Bronchial epithelial cell (primary cell): Measurements from ENCODE around the gene PBX1. TPM values are rescaled to one million over a fixed set of nuclear protein-coding genes. Genes with fewer than 3 reads are reported as not detected.

Experiments used
- DNase-seq: peaks from one replicate; pipeline ENCODE4 v3.0.0-alpha.2; 2010; ENCODE audit warnings: low read depth
- FAIRE-seq: peaks from 2 replicates; lab custom pipeline; 2011; peaks lifted over from hg19 to GRCh38; lab: Jason Lieb, UNC
- H3K27me3 ChIP-seq: 2 replicates; pipeline ENCODE4 v1.5.1; 2011; ENCODE audit warnings: low read length; ENCODE audit not compliant: control insufficient read depth, insufficient read depth
- H3K36me3 ChIP-seq: 2 replicates; pipeline ENCODE4 v1.5.1; 2011; ENCODE audit warnings: low read length; ENCODE audit not compliant: control insufficient read depth, insufficient read depth
- H3K4me3 ChIP-seq: 2 replicates; pipeline ENCODE4 v1.5.1; 2011; ENCODE audit warnings: mild to moderate bottlenecking, low read depth, low read length, control low read depth
- total RNA-seq: library from RNA; depleted of rRNA; stranded (reverse); fragments of >200 nt; gene quantifications from 2 replicates; pipeline ENCODE4 v1.2.1, GENCODE V29; 2014
- TF ChIP-seq, protein P1 (sequence below): IDR thresholded peaks from 2 replicates; pipeline ENCODE4 v1.5.1; 2011; ENCODE audit warnings: mild to moderate bottlenecking, moderate library complexity, low read length, control low read depth, inconsistent platforms; ENCODE audit not compliant: insufficient read depth, severe bottlenecking

The PBX1 gene
- total RNA-seq, 1 donor from 2014 or later, result 3.2 TPM

DNA sequence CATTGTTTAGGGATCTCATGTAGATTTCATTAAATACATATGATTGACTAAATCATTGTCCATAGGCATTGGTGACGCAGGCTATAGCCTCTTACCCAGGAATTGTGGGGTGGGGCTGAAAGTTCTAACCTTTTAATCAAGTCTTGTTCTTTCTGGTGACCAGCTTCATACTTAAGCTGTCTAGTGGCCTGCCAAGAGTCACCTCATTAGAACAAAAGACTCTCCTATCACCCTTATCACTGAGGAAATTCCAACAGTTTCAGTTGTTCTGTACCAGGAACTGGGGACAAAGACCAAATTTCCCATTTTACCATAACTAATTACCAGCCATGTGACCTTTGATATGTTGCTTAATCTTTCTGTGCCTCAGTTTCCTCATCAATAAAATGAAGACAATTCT, 298.5 kb downstream of the PBX1 start:
- Histone ChIP-seq H3K4me3 (no peak overlapping the region), H3K27me3 (no peaks in the 10 kb centered on the region), H3K36me3 (no peaks in the 10 kb centered on the region)
- FAIRE-seq (no peak), DNase-seq (no peak)
- TF ChIP-seq, protein P1, sequence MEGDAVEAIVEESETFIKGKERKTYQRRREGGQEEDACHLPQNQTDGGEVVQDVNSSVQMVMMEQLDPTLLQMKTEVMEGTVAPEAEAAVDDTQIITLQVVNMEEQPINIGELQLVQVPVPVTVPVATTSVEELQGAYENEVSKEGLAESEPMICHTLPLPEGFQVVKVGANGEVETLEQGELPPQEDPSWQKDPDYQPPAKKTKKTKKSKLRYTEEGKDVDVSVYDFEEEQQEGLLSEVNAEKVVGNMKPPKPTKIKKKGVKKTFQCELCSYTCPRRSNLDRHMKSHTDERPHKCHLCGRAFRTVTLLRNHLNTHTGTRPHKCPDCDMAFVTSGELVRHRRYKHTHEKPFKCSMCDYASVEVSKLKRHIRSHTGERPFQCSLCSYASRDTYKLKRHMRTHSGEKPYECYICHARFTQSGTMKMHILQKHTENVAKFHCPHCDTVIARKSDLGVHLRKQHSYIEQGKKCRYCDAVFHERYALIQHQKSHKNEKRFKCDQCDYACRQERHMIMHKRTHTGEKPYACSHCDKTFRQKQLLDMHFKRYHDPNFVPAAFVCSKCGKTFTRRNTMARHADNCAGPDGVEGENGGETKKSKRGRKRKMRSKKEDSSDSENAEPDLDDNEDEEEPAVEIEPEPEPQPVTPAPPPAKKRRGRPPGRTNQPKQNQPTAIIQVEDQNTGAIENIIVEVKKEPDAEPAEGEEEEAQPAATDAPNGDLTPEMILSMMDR, result no peak

DNA sequence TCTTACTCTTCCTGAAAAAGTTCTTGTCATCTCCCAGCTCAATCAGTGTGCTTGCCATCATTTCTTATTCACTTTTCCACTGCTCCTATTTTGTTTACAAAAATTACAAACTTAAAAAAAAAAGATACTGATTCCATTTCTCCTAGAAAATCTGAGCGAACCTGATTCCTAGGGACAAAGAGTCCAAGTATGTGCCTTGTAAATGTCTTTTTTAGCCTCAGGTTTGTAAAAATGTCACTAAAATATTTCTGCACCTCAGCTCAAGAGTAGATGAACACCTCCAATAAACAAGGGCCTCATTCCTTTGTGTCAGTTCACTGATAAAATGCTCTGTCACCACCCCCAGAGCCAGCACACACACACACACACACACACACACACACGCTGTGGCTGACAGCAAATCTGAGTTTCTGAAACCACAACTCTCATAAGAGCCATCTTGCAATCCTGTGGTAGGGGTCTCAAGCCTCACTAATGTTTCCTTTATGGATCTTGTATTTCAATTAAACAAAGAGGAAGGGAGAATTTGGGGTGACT, 299.2 kb downstream of the PBX1 start:
- no peaks in the 10 kb centered on the region for H3K36me3 ChIP-seq
- H3K4me3 ChIP-seq, result no peak overlapping the region
- DNase-seq (no peak), FAIRE-seq (no peak)
- TF ChIP-seq, protein P1, result no peak
- no peaks in the 10 kb centered on the region for H3K27me3 ChIP-seq

DNA sequence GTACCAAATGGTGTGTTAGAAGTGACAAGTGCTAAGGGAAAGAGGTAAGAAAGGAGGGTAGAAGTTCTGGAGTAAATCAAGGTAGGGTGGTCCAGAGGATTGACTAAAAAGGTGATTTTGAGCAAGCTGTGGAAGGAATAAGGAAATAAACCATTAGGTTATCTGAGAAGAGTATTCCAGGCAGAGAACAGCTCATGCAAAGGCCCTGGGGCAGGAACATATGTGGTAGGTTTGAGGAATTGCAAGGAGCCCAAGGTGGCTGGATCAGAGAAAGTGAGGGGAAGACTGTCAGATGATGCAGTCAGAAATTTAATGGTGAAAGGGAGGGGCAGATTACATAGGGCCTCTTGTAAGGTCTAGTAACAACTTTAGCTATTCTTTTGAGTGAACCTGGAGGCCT, 302.6 kb downstream of the PBX1 start:
- DNase-seq (no peak), FAIRE-seq (peak; percentile 47)
- TF ChIP-seq, protein P1, result no peak
- Histone ChIP-seq H3K36me3 (no peaks in the 10 kb centered on the region), H3K4me3 (no peak overlapping the region), H3K27me3 (no peaks in the 10 kb centered on the region)

DNA sequence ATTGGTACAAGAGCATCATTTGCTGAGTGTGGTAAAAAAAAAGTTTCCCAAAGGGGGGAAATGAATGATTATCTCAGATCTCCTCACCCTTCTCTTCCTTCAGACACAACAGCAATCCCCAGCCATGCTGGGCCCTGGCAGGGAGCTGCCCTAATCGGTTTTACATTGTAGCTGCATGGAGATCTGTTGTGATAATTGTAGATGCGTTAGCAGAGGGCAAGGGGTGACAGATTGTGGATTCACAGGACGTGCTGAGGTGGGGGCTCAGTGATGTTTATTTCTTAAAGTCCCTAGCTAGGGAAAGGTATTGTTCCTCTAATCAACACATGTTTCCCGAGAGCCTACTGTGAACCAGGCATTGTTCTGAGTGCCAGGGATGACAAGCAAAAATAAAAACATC, 304.1 kb downstream of the PBX1 start:
- DNase-seq, result no peak
- Histone ChIP-seq H3K4me3 (no peak overlapping the region), H3K27me3 (no peaks in the 10 kb centered on the region), H3K36me3 (no peaks in the 10 kb centered on the region)
- TF ChIP-seq, protein P1, result no peak
- no peak for FAIRE-seq

DNA sequence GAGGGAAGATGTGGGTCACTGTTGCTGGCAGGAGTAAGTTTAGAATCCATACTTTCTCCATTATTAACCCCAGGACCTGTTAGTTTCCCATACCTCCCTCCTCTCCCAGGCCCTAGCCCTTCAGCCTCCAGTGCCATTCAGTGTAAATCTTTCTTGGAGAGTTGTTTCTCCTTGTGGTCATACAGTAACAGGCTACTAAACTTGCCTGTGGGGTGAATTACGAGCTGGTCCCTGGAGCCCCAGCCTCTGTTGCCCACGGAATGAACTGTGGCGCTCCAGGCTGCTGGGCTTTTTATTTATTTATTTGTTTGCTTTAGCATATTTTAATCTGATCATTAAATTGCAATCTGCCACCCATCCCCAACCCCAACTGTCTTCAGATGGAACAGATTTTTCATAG, 305.2 kb downstream of the PBX1 start:
- TF ChIP-seq, protein P1, result no peak

DNA sequence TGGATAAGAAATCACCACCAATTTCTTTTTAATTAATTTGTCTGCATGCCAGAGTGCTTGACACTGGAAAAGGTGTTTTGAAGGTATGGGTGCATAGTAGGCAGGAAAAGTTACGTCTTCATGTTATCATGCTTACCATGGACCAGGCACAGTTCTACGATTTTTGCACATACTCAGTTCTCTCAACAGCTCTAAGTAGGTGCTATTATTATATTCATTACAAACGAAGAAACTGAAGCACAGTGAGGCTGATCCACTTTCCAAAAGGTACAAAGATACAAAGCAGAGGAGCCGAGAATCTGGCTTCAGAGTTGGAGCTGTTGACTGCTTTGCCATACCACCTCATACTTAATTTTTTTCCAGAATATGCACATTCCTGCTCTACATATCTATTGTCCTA, 306.4 kb downstream of the PBX1 start:
- TF ChIP-seq, protein P1, result no peak
- Histone ChIP-seq H3K27me3 (no peaks in the 10 kb centered on the region), H3K4me3 (no peak overlapping the region), H3K36me3 (no peaks in the 10 kb centered on the region)
- no peak for DNase-seq
- no peak for FAIRE-seq

More for the DNA sequence above, 305.2 kb downstream of the PBX1 start:
- no peaks in the 10 kb centered on the region for H3K36me3 ChIP-seq
- FAIRE-seq, result no peak
- H3K27me3 ChIP-seq, result no peaks in the 10 kb centered on the region
- H3K4me3 ChIP-seq, result no peak overlapping the region
- no peak for DNase-seq
